Cerebellar nuclear complex (tissue), 1 donor: ENCODE results near the gene HMGCLL1.

Source experiments
- DNase-seq, 2 experiments: peaks; one replicate each; lab custom pipeline; 2025; lab: John Stamatoyannopoulos, UW

The HMGCLL1 gene

GRCh38 chr6:55531496-55531895, 47.5 kb downstream of the HMGCLL1 start:
- DNase-seq: no peak

GRCh38 chr6:55530931-55531330, 48.1 kb downstream of the HMGCLL1 start:
- DNase-seq: no peak

- no peak for DNase-seq
Measured at GRCh38 chr6:55528624-55529023, 50.4 kb downstream of the HMGCLL1 start.

- DNase-seq: no peak
Measured at GRCh38 chr6:55524441-55524840, 54.6 kb downstream of the HMGCLL1 start.

- no peak for DNase-seq
Measured at GRCh38 chr6:55518529-55519060, 60.4 kb downstream of the HMGCLL1 start.

- no peak for DNase-seq
Measured at GRCh38 chr6:55516736-55517135, 62.3 kb downstream of the HMGCLL1 start.

GRCh38 chr6:55512904-55513303, 66.1 kb downstream of the HMGCLL1 start:
- no peak for DNase-seq

GRCh38 chr6:55511122-55511800, 67.7 kb downstream of the HMGCLL1 start:
- no peak for DNase-seq

- no peak for DNase-seq
Measured at GRCh38 chr6:55499591-55499990, 79.4 kb downstream of the HMGCLL1 start.

- DNase-seq: no peak
Measured at GRCh38 chr6:55497694-55498093, 81.3 kb downstream of the HMGCLL1 start.

- DNase-seq: no peak
Measured at GRCh38 chr6:55496201-55496600, 82.8 kb downstream of the HMGCLL1 start.

- no peak for DNase-seq
Measured at GRCh38 chr6:55495277-55495676, 83.7 kb downstream of the HMGCLL1 start.

- DNase-seq: no peak
Measured at GRCh38 chr6:55494411-55494810, 84.6 kb downstream of the HMGCLL1 start.

- no peak for DNase-seq
Measured at GRCh38 chr6:55492259-55492658, 86.7 kb downstream of the HMGCLL1 start.

- no peak for DNase-seq
Measured at GRCh38 chr6:55490871-55491270, 88.1 kb downstream of the HMGCLL1 start.

GRCh38 chr6:55474382-55474781, 104.6 kb downstream of the HMGCLL1 start:
- no peak for DNase-seq

- DNase-seq: no peak
Measured at GRCh38 chr6:55473722-55474121, 105.3 kb downstream of the HMGCLL1 start.

- DNase-seq: no peak
Measured at GRCh38 chr6:55469951-55470366, 109.0 kb downstream of the HMGCLL1 start.

GRCh38 chr6:55456016-55456415, 123.0 kb downstream of the HMGCLL1 start:
- no peak for DNase-seq

GRCh38 chr6:55450005-55450404, 129.0 kb downstream of the HMGCLL1 start:
- DNase-seq: no peak

GRCh38 chr6:55449225-55449624, 129.8 kb downstream of the HMGCLL1 start:
- DNase-seq: no peak

GRCh38 chr6:55448451-55448850, 130.5 kb downstream of the HMGCLL1 start:
- no peak for DNase-seq

GRCh38 chr6:55447891-55448290, 131.1 kb downstream of the HMGCLL1 start:
- no peak for DNase-seq

GRCh38 chr6:55445648-55446204, 133.3 kb downstream of the HMGCLL1 start:
- DNase-seq: no peak
